Keratinocyte (primary cell): ENCODE measurements around the gene ARID1B.

Experiments used
- EZH2 ChIP-seq: IDR thresholded peaks from one replicate; pipeline ENCODE4 v1.6.1; 2012; ENCODE audit warnings: inconsistent platforms, mild to moderate bottlenecking, low read length, moderate library complexity
- TF ChIP-seq, protein P1 (sequence below), 3 experiments: IDR thresholded peaks in 1 of 3; conservative IDR thresholded peaks in 1 of 3; optimal IDR thresholded peaks in 1 of 3; 2 replicates in 2 of 3; 3 replicates in 1 of 3; pipeline versions ENCODE3 to v1.5.1; 2011; ENCODE audit warnings: low read length in 3 of 3, mild to moderate bottlenecking in 3 of 3, moderate library complexity in 2 of 3, control low read depth in 1 of 3, inconsistent platforms in 1 of 3; ENCODE audit not compliant: insufficient read depth in 2 of 3; ENCODE audit errors: extremely low read depth in 1 of 3

DNA sequence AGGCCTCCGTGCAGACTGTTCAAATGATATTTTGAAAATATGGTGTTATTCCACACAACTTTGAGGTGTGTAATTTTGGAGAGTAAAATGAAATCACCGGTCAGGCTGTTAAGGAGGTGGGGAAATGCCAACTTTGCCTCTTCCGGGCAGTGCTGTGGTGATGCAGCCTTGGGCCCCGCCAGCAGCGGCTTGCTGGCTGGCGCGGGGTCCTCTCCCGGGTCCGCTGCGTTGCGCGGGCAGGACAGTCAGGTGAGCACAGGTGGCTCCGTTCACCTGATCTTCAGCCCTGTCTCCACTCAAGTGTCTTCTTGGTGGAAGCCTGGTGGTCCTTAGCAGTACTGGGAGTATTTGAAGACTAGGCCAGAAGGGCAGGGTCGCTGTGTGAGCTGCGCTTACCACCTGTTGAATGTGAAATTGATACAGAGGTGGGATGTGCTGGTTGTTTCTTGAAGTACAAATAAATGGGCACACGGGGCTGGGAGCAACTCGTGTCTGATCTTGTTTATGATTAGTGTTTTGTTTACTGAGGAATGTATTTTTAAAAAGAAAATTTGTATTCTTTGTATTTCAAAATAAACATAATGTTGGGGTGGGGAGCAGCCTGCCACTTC, 184.2 kb downstream of the ARID1B start:
- TF ChIP-seq, protein P1, sequence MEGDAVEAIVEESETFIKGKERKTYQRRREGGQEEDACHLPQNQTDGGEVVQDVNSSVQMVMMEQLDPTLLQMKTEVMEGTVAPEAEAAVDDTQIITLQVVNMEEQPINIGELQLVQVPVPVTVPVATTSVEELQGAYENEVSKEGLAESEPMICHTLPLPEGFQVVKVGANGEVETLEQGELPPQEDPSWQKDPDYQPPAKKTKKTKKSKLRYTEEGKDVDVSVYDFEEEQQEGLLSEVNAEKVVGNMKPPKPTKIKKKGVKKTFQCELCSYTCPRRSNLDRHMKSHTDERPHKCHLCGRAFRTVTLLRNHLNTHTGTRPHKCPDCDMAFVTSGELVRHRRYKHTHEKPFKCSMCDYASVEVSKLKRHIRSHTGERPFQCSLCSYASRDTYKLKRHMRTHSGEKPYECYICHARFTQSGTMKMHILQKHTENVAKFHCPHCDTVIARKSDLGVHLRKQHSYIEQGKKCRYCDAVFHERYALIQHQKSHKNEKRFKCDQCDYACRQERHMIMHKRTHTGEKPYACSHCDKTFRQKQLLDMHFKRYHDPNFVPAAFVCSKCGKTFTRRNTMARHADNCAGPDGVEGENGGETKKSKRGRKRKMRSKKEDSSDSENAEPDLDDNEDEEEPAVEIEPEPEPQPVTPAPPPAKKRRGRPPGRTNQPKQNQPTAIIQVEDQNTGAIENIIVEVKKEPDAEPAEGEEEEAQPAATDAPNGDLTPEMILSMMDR (optimal IDR thresholded peaks at IDR 0.05 in 1 of 3, IDR thresholded peaks at IDR 0.05 in 1 of 3, conservative IDR thresholded peaks at IDR 0.05 in 1 of 3; ENCODE audit: extremely low read depth in 1 of 3, insufficient read depth in 2 of 3, low read length in 3 of 3), result no peak
- no peak for TF ChIP-seq EZH2
